ENCODE measurements around the gene CCDC92. TPM values are rescaled to one million over a fixed set of nuclear protein-coding genes. Genes with fewer than 3 reads are reported as not detected.

CCDC92 gene
- polyA plus RNA-seq, 1 of the 3 experiments (the other 2 are of a cell fraction): 53.5 TPM

DNA sequence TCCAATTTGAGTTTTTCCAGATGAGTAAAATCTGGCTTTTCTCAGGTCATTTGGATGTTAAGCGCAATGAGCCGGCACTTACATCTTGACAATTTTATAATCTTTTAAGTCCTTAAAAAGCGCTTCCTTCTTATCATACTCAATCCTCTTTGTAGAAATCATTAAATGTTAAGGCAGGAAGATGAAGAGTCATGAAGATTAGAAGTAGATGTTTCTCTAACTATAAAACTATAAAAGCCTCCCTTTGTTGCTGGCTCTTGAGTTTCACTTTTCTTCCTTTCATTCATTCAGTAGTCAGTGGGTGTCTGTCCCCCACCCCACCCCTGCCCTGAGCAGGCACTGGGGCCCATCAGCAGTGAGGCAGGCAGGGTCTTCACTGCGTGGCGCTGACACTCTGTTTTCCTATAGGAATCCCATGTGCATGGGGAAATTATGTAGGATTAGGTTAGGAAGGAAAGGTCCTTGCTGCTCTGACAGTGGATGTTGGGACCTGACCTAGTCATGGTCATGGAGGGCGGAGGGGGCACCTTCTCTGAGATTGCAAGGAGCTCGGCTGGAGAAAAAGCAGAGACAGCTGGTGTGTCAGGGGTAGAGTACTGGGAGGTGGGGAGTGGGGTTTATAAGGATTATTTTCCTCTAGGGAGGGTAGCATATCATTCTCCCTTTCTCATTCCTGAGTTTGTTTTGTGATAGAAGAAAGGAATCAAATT is 65.8 kb downstream of the CCDC92 start:
- H3K9me2 ChIP-seq: no peaks in the 10 kb centered on the region
- no peaks in the 10 kb centered on the region for H3K36me3 ChIP-seq (replicated peaks in 1 of 2; ENCODE audit: control insufficient read depth in 1 of 2, insufficient read depth in 2 of 2, low read length in 1 of 2)
- H3K9ac ChIP-seq: no peak overlapping the region
- no peak overlapping the region for H3K4me2 ChIP-seq
- WGBS (ENCODE audit: low lambda C conversion rate): 89% methylated on average over 7 of the region's 7 CpGs
- DNase-seq: no peak
- no peaks in the 10 kb centered on the region for H3K9me3 ChIP-seq
- TF ChIP-seq SIN3A (IDR thresholded peaks at IDR 0.05; ENCODE audit: borderline replicate concordance, low read depth, low read length): no peak
- TF ChIP-seq, protein P1, sequence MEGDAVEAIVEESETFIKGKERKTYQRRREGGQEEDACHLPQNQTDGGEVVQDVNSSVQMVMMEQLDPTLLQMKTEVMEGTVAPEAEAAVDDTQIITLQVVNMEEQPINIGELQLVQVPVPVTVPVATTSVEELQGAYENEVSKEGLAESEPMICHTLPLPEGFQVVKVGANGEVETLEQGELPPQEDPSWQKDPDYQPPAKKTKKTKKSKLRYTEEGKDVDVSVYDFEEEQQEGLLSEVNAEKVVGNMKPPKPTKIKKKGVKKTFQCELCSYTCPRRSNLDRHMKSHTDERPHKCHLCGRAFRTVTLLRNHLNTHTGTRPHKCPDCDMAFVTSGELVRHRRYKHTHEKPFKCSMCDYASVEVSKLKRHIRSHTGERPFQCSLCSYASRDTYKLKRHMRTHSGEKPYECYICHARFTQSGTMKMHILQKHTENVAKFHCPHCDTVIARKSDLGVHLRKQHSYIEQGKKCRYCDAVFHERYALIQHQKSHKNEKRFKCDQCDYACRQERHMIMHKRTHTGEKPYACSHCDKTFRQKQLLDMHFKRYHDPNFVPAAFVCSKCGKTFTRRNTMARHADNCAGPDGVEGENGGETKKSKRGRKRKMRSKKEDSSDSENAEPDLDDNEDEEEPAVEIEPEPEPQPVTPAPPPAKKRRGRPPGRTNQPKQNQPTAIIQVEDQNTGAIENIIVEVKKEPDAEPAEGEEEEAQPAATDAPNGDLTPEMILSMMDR (IDR thresholded peaks at IDR 0.05): no peak
- TF ChIP-seq YY1 (IDR thresholded peaks at IDR 0.05; ENCODE audit: low read depth): no peak
- TF ChIP-seq, protein P2, sequence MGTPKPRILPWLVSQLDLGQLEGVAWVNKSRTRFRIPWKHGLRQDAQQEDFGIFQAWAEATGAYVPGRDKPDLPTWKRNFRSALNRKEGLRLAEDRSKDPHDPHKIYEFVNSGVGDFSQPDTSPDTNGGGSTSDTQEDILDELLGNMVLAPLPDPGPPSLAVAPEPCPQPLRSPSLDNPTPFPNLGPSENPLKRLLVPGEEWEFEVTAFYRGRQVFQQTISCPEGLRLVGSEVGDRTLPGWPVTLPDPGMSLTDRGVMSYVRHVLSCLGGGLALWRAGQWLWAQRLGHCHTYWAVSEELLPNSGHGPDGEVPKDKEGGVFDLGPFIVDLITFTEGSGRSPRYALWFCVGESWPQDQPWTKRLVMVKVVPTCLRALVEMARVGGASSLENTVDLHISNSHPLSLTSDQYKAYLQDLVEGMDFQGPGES (IDR thresholded peaks at IDR 0.05; ENCODE audit: low read depth, low read length): no peak
- no peak for TF ChIP-seq TEAD4 (IDR thresholded peaks at IDR 0.05; ENCODE audit: borderline replicate concordance, insufficient read depth)
- TF ChIP-seq FOSL2 (IDR thresholded peaks at IDR 0.05; ENCODE audit: borderline replicate concordance, low read depth): no peak
- no peak for TF ChIP-seq NRF1 (IDR thresholded peaks at IDR 0.05; ENCODE audit: low read depth, low read length)
- no peak for TF ChIP-seq ZBTB33 (IDR thresholded peaks at IDR 0.05; ENCODE audit: borderline replicate concordance, low read depth)
- no peak for TF ChIP-seq POLR2AphosphoS5 (IDR thresholded peaks at IDR 0.05; ENCODE audit: low read depth, low read length)
- no peak for TF ChIP-seq GATA2 (CRISPR knock-in tag; IDR thresholded peaks at IDR 0.05)
- TF ChIP-seq EP300 (IDR thresholded peaks at IDR 0.05; ENCODE audit: borderline replicate concordance in 1 of 2, low read depth in 1 of 2, low read length in 1 of 2): no peak
- no peak for TF ChIP-seq RXRA (IDR thresholded peaks at IDR 0.05; ENCODE audit: borderline replicate concordance, low read depth)
- TF ChIP-seq TAF1 (IDR thresholded peaks at IDR 0.05; ENCODE audit: borderline replicate concordance, low read depth, low read length): no peak
- no peak for TF ChIP-seq RFX5 (IDR thresholded peaks at IDR 0.05; ENCODE audit: low read length)
- no peak for TF ChIP-seq MXI1 (IDR thresholded peaks at IDR 0.05; ENCODE audit: low read depth, low read length)
- no peak for TF ChIP-seq ELF1 (IDR thresholded peaks at IDR 0.05)
- no peak overlapping the region for H3K4me3 ChIP-seq (ENCODE audit: low read depth in 2 of 2, low read length in 1 of 2)
- no peaks in the 10 kb centered on the region for H3K79me2 ChIP-seq (ENCODE audit: insufficient read depth)
- H2AFZ ChIP-seq (ENCODE audit: low read depth): no peak overlapping the region
- no peaks in the 10 kb centered on the region for H4K20me1 ChIP-seq (ENCODE audit: insufficient read depth)
- CTCF ChIA-PET: interaction anchor here (1.2 to 3.2 kb wide), 2 partner anchors 13 to 76 kb away, joined by 3 to 21 read pairs; no protein-coding TSS in a partner anchor
- no peaks in the 10 kb centered on the region for H3K27me3 ChIP-seq (ENCODE audit: insufficient read depth)
- no peak overlapping the region for H3K27ac ChIP-seq (ENCODE audit: low read depth in 2 of 2, low read length in 1 of 2)
- POLR2A ChIA-PET: no interaction called here
- H3F3A ChIP-seq (replicated peaks; ENCODE audit: insufficient read depth): peaks cover 4% of the 10 kb centered on the region
- H3K4me1 ChIP-seq (ENCODE audit: control insufficient read depth in 1 of 2, insufficient read depth in 2 of 2, low read depth in 1 of 2, low read length in 1 of 2): peaks cover 0 to 6% of the 10 kb centered on the region in 2 experiments; a peak in 1 of 4 replicates

Measured in SK-N-SH (cell line).